HepG2 (cell line): ENCODE data around the gene EFL1. TPM values are rescaled to one million over a fixed set of nuclear protein-coding genes. Genes with fewer than 3 reads are reported as not detected.

ENCODE experiments used
- AHR ChIP-seq: IDR thresholded peaks from 2 replicates; pipeline ENCODE4 v1.6.1; 2018; ENCODE audit warnings: missing genetic modification reagents, missing compliant biosample characterization
- ATF3 ChIP-seq: sonication (generic); formaldehyde crosslinking; IDR thresholded peaks from 2 replicates; pipeline ENCODE4 v1.4.0; 2020; ENCODE audit warnings: missing genetic modification reagents
- BRD4 ChIP-seq: sonication (generic); formaldehyde crosslinking; IDR thresholded peaks from 2 replicates; pipeline ENCODE4 v1.4.0; 2020; ENCODE audit warnings: missing genetic modification reagents
- CREB1 ChIP-seq, 2 experiments: fragments of 450-650 bp in 1 of 2; IDR thresholded peaks; 2 replicates each; pipeline ENCODE4 v1.6.1; 2016 to 2017; ENCODE audit warnings: control low read depth in 1 of 2, mild to moderate bottlenecking in 1 of 2, missing compliant biosample characterization in 1 of 2, missing genetic modification characterization in 1 of 2
- E2F5 ChIP-seq: sonication (generic); formaldehyde crosslinking; conservative IDR thresholded peaks from 2 replicates; pipeline ENCODE4 v1.4.0; 2020; ENCODE audit warnings: missing genetic modification reagents
- GATA4 ChIP-seq: sonication (generic); IDR thresholded peaks from 2 replicates; pipeline ENCODE4 v1.6.1; 2016; ENCODE audit warnings: antibody characterized with exemption, low read depth, borderline replicate concordance
- IKZF1 ChIP-seq: fragments of 450-650 bp; IDR thresholded peaks from 2 replicates; pipeline ENCODE4 v1.7.1; 2016
- KLF12 ChIP-seq: sonication (generic); formaldehyde crosslinking; IDR thresholded peaks from 2 replicates; pipeline ENCODE4 v1.4.0; 2020; ENCODE audit warnings: missing genetic modification reagents, borderline replicate concordance
- MATR3 ChIP-seq: sonication (generic); formaldehyde crosslinking; IDR thresholded peaks from 2 replicates; pipeline ENCODE4 v1.4.0; 2020; ENCODE audit warnings: missing genetic modification reagents
- MED1 ChIP-seq: sonication (generic); formaldehyde crosslinking; IDR thresholded peaks from 2 replicates; pipeline ENCODE4 v1.4.0; 2020; ENCODE audit warnings: missing genetic modification reagents
- MED13 ChIP-seq: sonication (generic); formaldehyde crosslinking; IDR thresholded peaks from 2 replicates; pipeline ENCODE4 v1.5.0; 2020; ENCODE audit warnings: missing genetic modification reagents
- MEF2D ChIP-seq: sonication (generic); formaldehyde crosslinking; IDR thresholded peaks from 2 replicates; pipeline ENCODE4 v1.5.1; 2020; ENCODE audit warnings: mild to moderate bottlenecking, missing genetic modification reagents
- MYC ChIP-seq: sonication (generic); formaldehyde crosslinking; IDR thresholded peaks from 2 replicates; pipeline ENCODE4 v1.9.0; 2021; ENCODE audit warnings: missing genetic modification reagents, borderline replicate concordance
- NR2F6 ChIP-seq, 2 experiments: IDR thresholded peaks; 2 replicates each; pipeline ENCODE4 v1.6.1; 2016; ENCODE audit warnings: antibody characterized with exemption in 1 of 2, mild to moderate bottlenecking in 1 of 2
- SAP130 ChIP-seq: IDR thresholded peaks from 2 replicates; pipeline ENCODE4 v1.6.1; 2016; ENCODE audit warnings: low read depth
- SOX5 ChIP-seq: IDR thresholded peaks from 2 replicates; pipeline ENCODE4 v1.6.1; 2016; ENCODE audit warnings: borderline replicate concordance
- THAP7 ChIP-seq: sonication (generic); formaldehyde crosslinking; IDR thresholded peaks from 2 replicates; pipeline ENCODE4 v1.8.1; 2023; ENCODE audit warnings: mild to moderate bottlenecking, missing genetic modification reagents
- ZBTB33 ChIP-seq: sonication (generic); formaldehyde crosslinking; IDR thresholded peaks from 2 replicates; pipeline ENCODE4 v1.4.0; 2020; ENCODE audit warnings: missing genetic modification reagents
- ZNF138 ChIP-seq: sonication (generic); formaldehyde crosslinking; IDR thresholded peaks from 2 replicates; pipeline ENCODE4 v1.5.0; 2020; ENCODE audit warnings: mild to moderate bottlenecking, low read depth, missing genetic modification reagents
- ZNF343 ChIP-seq: sonication (generic); formaldehyde crosslinking; IDR thresholded peaks from 2 replicates; pipeline ENCODE4 v1.4.0; 2020; ENCODE audit warnings: mild to moderate bottlenecking, missing genetic modification reagents
- ZNF572 ChIP-seq: sonication (generic); formaldehyde crosslinking; IDR thresholded peaks from 2 replicates; pipeline ENCODE4 v1.5.1; 2020; ENCODE audit warnings: mild to moderate bottlenecking, missing genetic modification reagents
- ZNF607 ChIP-seq: sonication (generic); formaldehyde crosslinking; IDR thresholded peaks from 2 replicates; pipeline ENCODE4 v1.5.1; 2020; ENCODE audit warnings: missing genetic modification reagents, mild to moderate bottlenecking, borderline replicate concordance
- ZNF83 ChIP-seq: sonication (generic); formaldehyde crosslinking; IDR thresholded peaks from 2 replicates; pipeline ENCODE4 v1.4.0; 2020; ENCODE audit warnings: missing genetic modification reagents, mild to moderate bottlenecking, borderline replicate concordance
- ZSCAN12 ChIP-seq: sonication (generic); formaldehyde crosslinking; IDR thresholded peaks from 2 replicates; pipeline ENCODE4 v1.9.0; 2021; ENCODE audit warnings: mild to moderate bottlenecking, missing genetic modification reagents
- ZSCAN20 ChIP-seq: sonication (generic); formaldehyde crosslinking; IDR thresholded peaks from 2 replicates; pipeline ENCODE4 v1.4.0; 2020; ENCODE audit warnings: missing genetic modification reagents, mild to moderate bottlenecking, borderline replicate concordance
- ZSCAN29 ChIP-seq: sonication (generic); formaldehyde crosslinking; conservative IDR thresholded peaks from 2 replicates; pipeline ENCODE4 v1.4.0; 2020; ENCODE audit warnings: mild to moderate bottlenecking, missing genetic modification reagents
- polyA plus RNA-seq, 8 experiments: library from polyadenylated mRNA; depleted of rRNA in 3 of 8; stranded (reverse) in 7 of 8; unstranded in 1 of 8; fragments of >200 nt; fragmentation: Illumina TruSeq in 4 of 8; extraction: Trizol in 4 of 8; gene quantifications; 2 replicates each; pipeline versions ENCODE4 v1.2.1 to v1.2.3, GENCODE V29; 2011 to 2016; ENCODE audit warnings: low read depth in 4 of 8, missing spikeins in 1 of 8, mixed read lengths in 1 of 8; ENCODE audit not compliant: insufficient read depth in 1 of 8
- total RNA-seq, 5 experiments: library from RNA; depleted of rRNA; stranded (reverse); fragments of >200 nt; fragmentation: Illumina TruSeq; extraction: Trizol; gene quantifications; 2 replicates each; pipeline ENCODE4 v1.2.3, GENCODE V29; 2016; ENCODE audit warnings: low read depth in 1 of 5
- TF ChIP-seq, protein P1 (sequence below): sonication (generic); formaldehyde crosslinking; IDR thresholded peaks from 2 replicates; pipeline ENCODE4 v1.8.0; 2022; ENCODE audit warnings: mild to moderate bottlenecking, missing genetic modification reagents, moderate library complexity
- TF ChIP-seq, protein P2 (sequence below): conservative IDR thresholded peaks from 2 replicates; pipeline ENCODE4 v1.6.1; 2018; ENCODE audit warnings: missing genetic modification reagents

Gene EFL1
- total and polyA plus RNA-seq, 2 of the 13 experiments (the other 11 are each of a cell fraction or from before 2014, with no cell fraction given): 6.4 to 12.0 TPM

DNA sequence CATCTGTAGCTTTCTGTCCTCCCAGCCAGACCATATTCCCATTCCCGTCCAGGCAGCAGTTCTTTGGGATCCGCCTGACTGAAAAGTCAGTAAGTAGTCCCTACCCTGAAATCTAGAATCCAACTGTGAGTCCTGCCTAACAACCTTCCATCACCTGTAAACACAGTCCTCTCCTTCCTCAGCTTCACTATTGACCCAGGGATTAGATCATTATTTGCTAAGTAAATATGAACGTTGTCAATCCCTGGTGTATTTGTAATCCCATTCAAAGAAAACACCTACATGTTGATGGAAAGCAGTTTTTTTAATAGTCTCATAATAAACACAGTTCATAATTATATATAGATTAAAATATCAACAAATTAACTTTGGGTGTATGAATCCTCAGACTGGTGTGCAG, 816 bp upstream of the EFL1 start (continued):
- TF ChIP-seq ZBTB33 (CRISPR knock-in tag): no peak
- TF ChIP-seq ZNF572 (CRISPR knock-in tag): no peak
- no peak for TF ChIP-seq MYC (CRISPR knock-in tag)
- TF ChIP-seq MATR3 (CRISPR knock-in tag): no peak
- TF ChIP-seq E2F5: no peak
- peak; percentile 95 for TF ChIP-seq SAP130 (CRISPR knock-in tag)
- TF ChIP-seq BRD4 (CRISPR knock-in tag): no peak
- TF ChIP-seq ZNF138 (CRISPR knock-in tag): no peak
- TF ChIP-seq ZNF607: no peak
- TF ChIP-seq ZSCAN12 (CRISPR knock-in tag): no peak
- TF ChIP-seq GATA4: no peak
- peak; percentile 86 for TF ChIP-seq ATF3 (CRISPR knock-in tag)
- TF ChIP-seq SOX5: peak; percentile 89; the same call in 1 of the 2 replicates
- TF ChIP-seq IKZF1: no peak
- TF ChIP-seq MED13 (CRISPR knock-in tag): no peak
- TF ChIP-seq MEF2D (CRISPR knock-in tag): no peak
- TF ChIP-seq CREB1 (IDR thresholded peaks at IDR 0.05): peak; percentile 19; the same call in 1 of the 2 replicates
- peak; percentile 56 for TF ChIP-seq CREB1 (CRISPR knock-in tag; IDR thresholded peaks at IDR 0.05)
- TF ChIP-seq, protein P1, sequence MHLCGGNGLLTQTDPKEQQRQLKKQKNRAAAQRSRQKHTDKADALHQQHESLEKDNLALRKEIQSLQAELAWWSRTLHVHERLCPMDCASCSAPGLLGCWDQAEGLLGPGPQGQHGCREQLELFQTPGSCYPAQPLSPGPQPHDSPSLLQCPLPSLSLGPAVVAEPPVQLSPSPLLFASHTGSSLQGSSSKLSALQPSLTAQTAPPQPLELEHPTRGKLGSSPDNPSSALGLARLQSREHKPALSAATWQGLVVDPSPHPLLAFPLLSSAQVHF: no peak
- TF ChIP-seq, protein P2, sequence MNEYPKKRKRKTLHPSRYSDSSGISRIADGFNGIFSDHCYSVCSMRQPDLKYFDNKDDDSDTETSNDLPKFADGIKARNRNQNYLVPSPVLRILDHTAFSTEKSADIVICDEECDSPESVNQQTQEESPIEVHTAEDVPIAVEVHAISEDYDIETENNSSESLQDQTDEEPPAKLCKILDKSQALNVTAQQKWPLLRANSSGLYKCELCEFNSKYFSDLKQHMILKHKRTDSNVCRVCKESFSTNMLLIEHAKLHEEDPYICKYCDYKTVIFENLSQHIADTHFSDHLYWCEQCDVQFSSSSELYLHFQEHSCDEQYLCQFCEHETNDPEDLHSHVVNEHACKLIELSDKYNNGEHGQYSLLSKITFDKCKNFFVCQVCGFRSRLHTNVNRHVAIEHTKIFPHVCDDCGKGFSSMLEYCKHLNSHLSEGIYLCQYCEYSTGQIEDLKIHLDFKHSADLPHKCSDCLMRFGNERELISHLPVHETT (CRISPR knock-in tag): no peak
- no peak for TF ChIP-seq ZNF83 (CRISPR knock-in tag)
- no peak for TF ChIP-seq THAP7 (CRISPR knock-in tag)
- peak; percentile 80 for TF ChIP-seq NR2F6 (IDR thresholded peaks at IDR 0.05)
- peak; percentile 78 for TF ChIP-seq NR2F6 (CRISPR knock-in tag; IDR thresholded peaks at IDR 0.05)
- no peak for TF ChIP-seq AHR (CRISPR knock-in tag)
- no peak for TF ChIP-seq MED1 (CRISPR knock-in tag)
- no peak for TF ChIP-seq ZNF343
- no peak for TF ChIP-seq KLF12 (CRISPR knock-in tag)
- no peak for TF ChIP-seq ZSCAN20 (CRISPR knock-in tag)
- TF ChIP-seq ZSCAN29 (CRISPR knock-in tag): no peak
